Natural killer cell (primary cell): ENCODE data around the gene TPPP2. TPM values are rescaled to one million over a fixed set of nuclear protein-coding genes. Genes with fewer than 3 reads are reported as not detected.

Source experiments
- ATAC-seq, 3 donors: fragments of 150-1000 bp in 2 of 3; fragments of 200-7000 bp in 1 of 3; cut with Tn5 transposase; 1 replicate in 1 of 3; 2 replicates in 2 of 3; pipeline ENCODE4 v1.10.0; 2021; ENCODE audit warnings: mild to moderate bottlenecking in 2 of 3, moderate library complexity in 2 of 3
- DNase-seq, 2 donors: peaks; one replicate each; pipeline versions ENCODE4 v3.0.0 to v3.0.0-alpha.2; 2013 to 2021; ENCODE audit warnings: mixed read lengths in 1 of 2
- H3K27ac ChIP-seq: one replicate; pipeline ENCODE4 v1.5.1; 2013; ENCODE audit warnings: mild to moderate bottlenecking, low read length
- H3K27me3 ChIP-seq: one replicate; pipeline ENCODE4 v1.6.1; 2013; ENCODE audit warnings: low read length; ENCODE audit not compliant: control insufficient read depth, insufficient read depth
- H3K36me3 ChIP-seq: one replicate; pipeline ENCODE4 v1.6.1; 2013; ENCODE audit warnings: low read length; ENCODE audit not compliant: control insufficient read depth, insufficient read depth
- H3K4me1 ChIP-seq: one replicate; pipeline ENCODE4 v1.6.1; 2013; ENCODE audit warnings: low read length; ENCODE audit not compliant: control insufficient read depth, insufficient read depth
- H3K4me3 ChIP-seq: one replicate; pipeline ENCODE4 v1.5.1; 2013; ENCODE audit warnings: low read length
- H3K9me3 ChIP-seq: one replicate; pipeline ENCODE4 v1.6.1; 2013; ENCODE audit warnings: low read length; ENCODE audit not compliant: control insufficient read depth, insufficient read depth
- H3K27ac Mint-ChIP-seq, 2 donors: one replicate each; pipeline ENCODE4 v1.8.0; 2022; ENCODE audit warnings: mild to moderate bottlenecking in 2 of 2, mixed read lengths in 2 of 2, moderate library complexity in 1 of 2
- H3K27me3 Mint-ChIP-seq, 2 donors: one replicate each; pipeline ENCODE4 v1.8.0; 2022; ENCODE audit warnings: low read depth in 2 of 2, mixed read lengths in 2 of 2
- H3K36me3 Mint-ChIP-seq: one replicate; pipeline ENCODE4 v1.8.0; 2022; ENCODE audit warnings: mixed read lengths
- H3K4me1 Mint-ChIP-seq, 2 donors: one replicate each; pipeline ENCODE4 v1.8.0; 2022; ENCODE audit warnings: mixed read lengths in 2 of 2
- H3K4me3 Mint-ChIP-seq: one replicate; pipeline ENCODE4 v1.8.0; 2022; ENCODE audit warnings: mild to moderate bottlenecking, moderate library complexity, mixed read lengths
- H3K9me3 Mint-ChIP-seq, 2 donors: one replicate each; pipeline ENCODE4 v1.8.0; 2022; ENCODE audit warnings: mixed read lengths in 2 of 2
- WGBS: methylation state at CpG from one replicate; pipeline ENCODE4 v1.1.7; 2013; ENCODE audit warnings: missing lambda C conversion rate; ENCODE audit not compliant: insufficient coverage; 5-methylcytosine and 5-hydroxymethylcytosine counted together
- intact Hi-C: fragments of 100-400 bp; cut with micrococcal nuclease; formaldehyde crosslinking; loops from one replicate; pipeline ENCODE4 v1.14.2; 2022
- total RNA-seq, 4 donors: library from RNA; stranded (reverse); fragments of 120-200 nt in 1 of 4; gene quantifications; one replicate each; pipeline versions ENCODE4 v1.2.3 to v1.2.4, GENCODE V29; 2013 to 2022
- TF ChIP-seq, protein P1 (sequence below): fragments of 200-600 bp; IDR thresholded peaks from one replicate; pipeline ENCODE4 v1.8.0; 2022; ENCODE audit warnings: antibody characterized with exemption

Gene TPPP2
- total RNA-seq, 3 donors from 2014 or later (not counting 1 experiment from before 2014, with no cell fraction given) = not detected

DNA sequence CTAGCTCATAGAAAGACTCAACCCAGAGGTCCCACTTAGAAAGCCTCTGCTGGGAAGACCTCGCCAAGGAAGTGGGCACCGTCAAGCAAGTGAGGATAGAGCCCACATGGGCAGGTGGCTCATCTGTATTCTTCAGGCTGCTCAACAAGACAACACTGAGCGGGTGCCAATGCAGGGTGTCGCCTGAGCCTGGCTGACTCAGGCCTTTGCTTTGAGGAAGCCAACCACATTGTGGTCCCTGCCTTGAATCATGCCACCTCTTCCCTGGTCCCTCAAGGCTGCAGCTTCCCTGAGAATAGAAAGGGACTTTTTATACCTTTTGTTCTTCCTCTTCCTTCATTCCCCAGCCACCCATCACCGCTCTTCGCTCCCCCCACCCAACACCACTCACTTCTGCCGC is 6.7 kb downstream of the TPPP2 start:
- WGBS = 85% methylated on average over 7 of the region's 7 CpGs
- Mint-ChIP-seq H3K4me3 (no peak overlapping the region), H3K4me1 (no peaks in the 10 kb centered on the region), H3K9me3 (no peaks in the 10 kb centered on the region), H3K27me3 (peaks cover 24 to 27% of the 10 kb centered on the region in 2 donors), H3K27ac (no peak overlapping the region), H3K36me3 (no peaks in the 10 kb centered on the region)
- intact Hi-C loops = no loop called here
- no peaks in the 10 kb centered on the region for H3K9me3 ChIP-seq
- no peak overlapping the region for H3K4me3 ChIP-seq
- H3K4me1 ChIP-seq = no peaks in the 10 kb centered on the region
- ATAC-seq (no peak), DNase-seq (no peak)
- TF ChIP-seq, protein P1, sequence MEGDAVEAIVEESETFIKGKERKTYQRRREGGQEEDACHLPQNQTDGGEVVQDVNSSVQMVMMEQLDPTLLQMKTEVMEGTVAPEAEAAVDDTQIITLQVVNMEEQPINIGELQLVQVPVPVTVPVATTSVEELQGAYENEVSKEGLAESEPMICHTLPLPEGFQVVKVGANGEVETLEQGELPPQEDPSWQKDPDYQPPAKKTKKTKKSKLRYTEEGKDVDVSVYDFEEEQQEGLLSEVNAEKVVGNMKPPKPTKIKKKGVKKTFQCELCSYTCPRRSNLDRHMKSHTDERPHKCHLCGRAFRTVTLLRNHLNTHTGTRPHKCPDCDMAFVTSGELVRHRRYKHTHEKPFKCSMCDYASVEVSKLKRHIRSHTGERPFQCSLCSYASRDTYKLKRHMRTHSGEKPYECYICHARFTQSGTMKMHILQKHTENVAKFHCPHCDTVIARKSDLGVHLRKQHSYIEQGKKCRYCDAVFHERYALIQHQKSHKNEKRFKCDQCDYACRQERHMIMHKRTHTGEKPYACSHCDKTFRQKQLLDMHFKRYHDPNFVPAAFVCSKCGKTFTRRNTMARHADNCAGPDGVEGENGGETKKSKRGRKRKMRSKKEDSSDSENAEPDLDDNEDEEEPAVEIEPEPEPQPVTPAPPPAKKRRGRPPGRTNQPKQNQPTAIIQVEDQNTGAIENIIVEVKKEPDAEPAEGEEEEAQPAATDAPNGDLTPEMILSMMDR = no peak
- no peak overlapping the region for H3K27ac ChIP-seq
- no peaks in the 10 kb centered on the region for H3K36me3 ChIP-seq
- H3K27me3 ChIP-seq = no peaks in the 10 kb centered on the region

DNA sequence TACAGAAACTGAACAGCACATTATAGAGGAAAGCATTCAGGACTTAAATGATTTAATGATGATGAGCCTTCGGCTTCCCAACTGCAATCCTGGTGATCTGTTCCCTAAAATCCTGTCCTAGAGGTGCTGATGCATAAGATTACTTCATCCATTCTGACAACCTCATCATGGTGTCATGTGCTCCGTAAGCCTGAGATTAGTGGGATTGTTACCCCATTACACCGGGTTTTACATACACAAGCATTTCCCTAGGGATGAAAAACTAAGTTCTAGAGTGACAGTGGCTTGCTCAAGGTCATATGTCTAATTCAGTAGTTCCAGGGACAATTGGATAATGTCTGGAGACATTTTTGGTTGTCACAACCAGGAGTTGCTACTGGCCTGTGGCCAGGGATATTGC is 7.1 kb downstream of the TPPP2 start:
- Mint-ChIP-seq H3K27me3 (peaks cover 24 to 28% of the 10 kb centered on the region in 2 donors), H3K9me3 (no peaks in the 10 kb centered on the region), H3K4me1 (no peaks in the 10 kb centered on the region), H3K4me3 (no peak overlapping the region), H3K36me3 (no peaks in the 10 kb centered on the region), H3K27ac (no peak overlapping the region)
- Histone ChIP-seq H3K4me1 (no peaks in the 10 kb centered on the region), H3K27me3 (no peaks in the 10 kb centered on the region), H3K36me3 (no peaks in the 10 kb centered on the region), H3K9me3 (no peaks in the 10 kb centered on the region), H3K27ac (no peak overlapping the region), H3K4me3 (no peak overlapping the region)
- WGBS = 93% methylated on average over 3 of the region's 3 CpGs
- TF ChIP-seq, protein P1 = no peak
- no peak for DNase-seq
- ATAC-seq = no peak
- intact Hi-C loops = no loop called here

DNA sequence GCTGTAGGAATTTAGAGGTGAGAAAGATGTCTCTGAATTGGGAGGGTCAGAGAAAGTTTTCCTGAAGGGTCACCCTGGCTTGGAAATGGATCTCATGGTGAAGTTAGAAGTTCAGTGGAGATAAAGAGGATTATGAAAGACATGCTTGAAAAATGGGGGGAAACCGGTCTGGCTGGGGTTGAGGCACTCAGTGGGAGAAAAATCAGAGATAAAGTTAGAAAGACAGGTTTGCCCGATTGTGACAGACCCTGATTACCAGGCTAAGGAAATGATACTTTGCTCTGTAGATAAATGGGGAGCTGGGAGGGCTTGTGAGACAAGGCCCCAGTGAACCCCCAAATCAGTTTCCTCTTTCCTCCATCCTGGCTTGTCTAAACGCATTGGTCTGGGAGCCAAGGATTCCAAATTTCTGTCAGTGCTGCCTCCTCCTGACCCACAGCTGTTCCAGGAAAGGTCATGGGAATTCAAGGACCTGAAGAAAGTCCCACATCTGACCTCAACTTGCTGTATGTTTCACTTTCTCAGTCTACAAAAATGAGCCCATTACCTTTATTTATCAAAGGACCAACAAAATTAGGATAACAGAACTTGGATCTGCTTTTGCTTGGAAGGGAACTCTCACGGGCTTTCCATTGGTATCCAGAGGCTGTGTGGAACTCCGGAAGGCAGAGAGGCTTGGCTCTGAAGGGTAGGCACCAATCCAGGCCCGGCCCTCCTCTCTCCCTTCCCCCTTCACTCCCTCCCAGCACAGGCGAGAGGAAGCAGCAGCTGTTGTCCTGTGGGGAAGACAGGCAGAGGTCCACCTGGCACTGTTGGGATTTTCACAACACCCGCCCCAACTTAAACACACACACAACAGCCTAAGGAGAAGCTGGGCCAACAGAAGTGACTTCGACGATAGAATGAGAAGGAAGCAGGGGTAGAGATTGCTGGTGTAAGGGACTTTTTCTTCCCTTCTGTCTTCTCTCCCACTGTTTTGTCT is 8.7 kb downstream of the TPPP2 start:
- ATAC-seq (no peak), DNase-seq (no peak)
- no peaks in the 10 kb centered on the region for H3K9me3 Mint-ChIP-seq
- Histone ChIP-seq H3K9me3 (no peaks in the 10 kb centered on the region), H3K27ac (no peak overlapping the region), H3K4me1 (no peaks in the 10 kb centered on the region), H3K4me3 (no peak overlapping the region), H3K36me3 (no peaks in the 10 kb centered on the region), H3K27me3 (peaks cover 3% of the 10 kb centered on the region)
- TF ChIP-seq, protein P1 = no peak
- 82% methylated on average over 7 of the region's 10 CpGs for WGBS
- H3K27me3 Mint-ChIP-seq = peaks cover 28 to 31% of the 10 kb centered on the region in 2 donors
- H3K36me3 Mint-ChIP-seq = no peaks in the 10 kb centered on the region
- no peak overlapping the region for H3K27ac Mint-ChIP-seq
- no peak overlapping the region for H3K4me3 Mint-ChIP-seq
- no peaks in the 10 kb centered on the region for H3K4me1 Mint-ChIP-seq
- intact Hi-C loops = no loop called here
